Measurements from ENCODE around the gene LRRC23.
A peak's percentile ranks its signal among the peaks of the same experiment; 100 is the strongest.

DNA sequence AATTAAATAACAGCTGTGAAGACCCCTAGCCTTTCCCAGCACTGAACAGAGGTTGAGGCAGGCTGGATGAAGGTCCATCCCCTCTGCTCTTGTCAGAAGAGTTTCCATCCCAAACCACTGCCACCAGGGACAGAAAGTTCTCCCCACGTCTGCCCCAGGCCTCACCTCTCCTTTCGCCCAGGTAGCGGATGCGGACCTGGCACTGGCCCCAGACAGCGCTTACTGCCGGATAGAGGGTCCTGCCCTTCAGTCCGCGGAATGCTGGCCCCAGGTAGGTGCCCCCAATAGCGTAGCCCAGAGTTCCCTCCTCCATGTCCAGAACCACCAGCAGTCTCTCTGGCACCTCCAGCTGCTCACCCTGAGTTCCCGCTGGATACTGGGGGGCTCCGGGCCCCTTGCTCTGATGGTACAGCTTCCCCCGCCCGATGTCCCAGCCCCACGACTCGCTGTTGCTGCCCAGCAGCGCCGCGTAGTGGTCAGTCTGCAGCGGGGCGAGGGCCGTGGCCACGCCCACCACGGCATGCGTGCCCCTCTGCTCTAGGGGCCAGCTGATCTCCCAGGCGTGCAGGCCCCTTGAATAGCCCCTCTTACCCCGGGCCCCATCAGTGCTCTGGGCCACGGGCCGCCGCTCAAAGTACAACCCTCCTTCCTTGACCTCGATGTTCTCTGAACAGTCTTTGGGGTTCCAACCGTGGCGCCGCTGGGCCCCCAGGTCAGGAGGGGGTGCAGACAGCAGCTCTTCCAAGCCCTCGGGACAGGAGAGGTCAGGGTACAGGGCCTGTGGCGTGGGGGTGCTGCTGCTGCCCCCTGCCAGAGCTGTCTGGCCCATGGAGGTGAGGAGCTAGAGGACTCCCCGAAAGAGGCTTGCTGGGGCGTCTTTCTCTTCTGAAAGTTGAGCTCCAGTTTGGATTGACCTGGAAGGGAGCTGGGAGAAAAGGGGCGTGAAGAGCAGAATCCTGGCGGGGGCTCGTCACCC, 32.3 kb upstream of the LRRC23 start:
- TF ChIP-seq BRD4 (IDR thresholded peaks at IDR 0.05): no peak
- TF ChIP-seq ATF1 (CRISPR knock-in tag; IDR thresholded peaks at IDR 0.05): no peak
- TF ChIP-seq ATF1 (tag; IDR thresholded peaks at IDR 0.05): peak; percentile 34; the same call in 1 of the 2 replicates
- no peak for TF ChIP-seq GABPB2 (CRISPR knock-in tag; conservative IDR thresholded peaks at IDR 0.05)
- TF ChIP-seq, protein P1, sequence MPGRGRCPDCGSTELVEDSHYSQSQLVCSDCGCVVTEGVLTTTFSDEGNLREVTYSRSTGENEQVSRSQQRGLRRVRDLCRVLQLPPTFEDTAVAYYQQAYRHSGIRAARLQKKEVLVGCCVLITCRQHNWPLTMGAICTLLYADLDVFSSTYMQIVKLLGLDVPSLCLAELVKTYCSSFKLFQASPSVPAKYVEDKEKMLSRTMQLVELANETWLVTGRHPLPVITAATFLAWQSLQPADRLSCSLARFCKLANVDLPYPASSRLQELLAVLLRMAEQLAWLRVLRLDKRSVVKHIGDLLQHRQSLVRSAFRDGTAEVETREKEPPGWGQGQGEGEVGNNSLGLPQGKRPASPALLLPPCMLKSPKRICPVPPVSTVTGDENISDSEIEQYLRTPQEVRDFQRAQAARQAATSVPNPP (IDR thresholded peaks at IDR 0.05; ENCODE audit: borderline replicate concordance, insufficient read depth, insufficient read length): no peak
- peak; percentile 40 to 75; a peak in 2 of 4 replicates for TF ChIP-seq HDAC1 (IDR thresholded peaks at IDR 0.05)
- TF ChIP-seq SETDB1 (IDR thresholded peaks at IDR 0.05; ENCODE audit: low read length): no peak
- TF ChIP-seq, protein P2, sequence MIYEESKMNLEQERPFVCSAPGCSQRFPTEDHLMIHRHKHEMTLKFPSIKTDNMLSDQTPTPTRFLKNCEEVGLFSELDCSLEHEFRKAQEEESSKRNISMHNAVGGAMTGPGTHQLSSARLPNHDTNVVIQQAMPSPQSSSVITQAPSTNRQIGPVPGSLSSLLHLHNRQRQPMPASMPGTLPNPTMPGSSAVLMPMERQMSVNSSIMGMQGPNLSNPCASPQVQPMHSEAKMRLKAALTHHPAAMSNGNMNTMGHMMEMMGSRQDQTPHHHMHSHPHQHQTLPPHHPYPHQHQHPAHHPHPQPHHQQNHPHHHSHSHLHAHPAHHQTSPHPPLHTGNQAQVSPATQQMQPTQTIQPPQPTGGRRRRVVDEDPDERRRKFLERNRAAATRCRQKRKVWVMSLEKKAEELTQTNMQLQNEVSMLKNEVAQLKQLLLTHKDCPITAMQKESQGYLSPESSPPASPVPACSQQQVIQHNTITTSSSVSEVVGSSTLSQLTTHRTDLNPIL (CRISPR knock-in tag; IDR thresholded peaks at IDR 0.05): no peak
